RWPE2 (cell line): ENCODE measurements around the gene GRM4.

Experiments used
- ATAC-seq: fragments of 200-7000 bp; cut with Tn5 transposase; 3 replicates; pipeline ENCODE4 v1.9.1; 2021; ENCODE audit warnings: low read depth
- DNase-seq: peaks from one replicate; pipeline ENCODE4 v3.0.0-alpha.2; 2020; ENCODE audit warnings: low spot score
- H3K27ac ChIP-seq: fragments of 450-650 bp; 2 replicates; pipeline ENCODE4 v1.5.1; 2017; ENCODE audit warnings: mild to moderate bottlenecking; ENCODE audit not compliant: poor library complexity, severe bottlenecking
- H3K27me3 ChIP-seq: fragments of 250-450 bp; sonication (Bioruptor Pico); 2 replicates; pipeline ENCODE4 v1.5.1; 2021; ENCODE audit warnings: mild to moderate bottlenecking, moderate library complexity; ENCODE audit not compliant: insufficient read depth, poor library complexity, severe bottlenecking
- H3K36me3 ChIP-seq: fragments of 250-450 bp; sonication (Bioruptor Pico); 2 replicates; pipeline ENCODE4 v1.5.1; 2020; ENCODE audit warnings: low read depth, mild to moderate bottlenecking, moderate library complexity
- H3K4me1 ChIP-seq: fragments of 250-450 bp; sonication (Bioruptor Pico); 2 replicates; pipeline ENCODE4 v1.5.1; 2021; ENCODE audit warnings: mild to moderate bottlenecking, moderate library complexity; ENCODE audit not compliant: insufficient read depth, poor library complexity, severe bottlenecking
- H3K4me3 ChIP-seq: fragments of 250-450 bp; sonication (Bioruptor Pico); 2 replicates; pipeline ENCODE4 v1.5.1; 2021; ENCODE audit warnings: mild to moderate bottlenecking, moderate library complexity; ENCODE audit not compliant: severe bottlenecking
- H3K9me3 ChIP-seq: fragments of 250-450 bp; sonication (Bioruptor Pico); 2 replicates; pipeline ENCODE4 v1.5.1; 2021; ENCODE audit warnings: mild to moderate bottlenecking, moderate library complexity; ENCODE audit not compliant: severe bottlenecking
- TF ChIP-seq, protein P1 (sequence below): fragments of 450-650 bp; IDR thresholded peaks from one replicate; pipeline ENCODE4 v1.5.1; 2017; ENCODE audit warnings: mild to moderate bottlenecking, moderate library complexity; ENCODE audit not compliant: poor library complexity, severe bottlenecking

The GRM4 gene

DNA sequence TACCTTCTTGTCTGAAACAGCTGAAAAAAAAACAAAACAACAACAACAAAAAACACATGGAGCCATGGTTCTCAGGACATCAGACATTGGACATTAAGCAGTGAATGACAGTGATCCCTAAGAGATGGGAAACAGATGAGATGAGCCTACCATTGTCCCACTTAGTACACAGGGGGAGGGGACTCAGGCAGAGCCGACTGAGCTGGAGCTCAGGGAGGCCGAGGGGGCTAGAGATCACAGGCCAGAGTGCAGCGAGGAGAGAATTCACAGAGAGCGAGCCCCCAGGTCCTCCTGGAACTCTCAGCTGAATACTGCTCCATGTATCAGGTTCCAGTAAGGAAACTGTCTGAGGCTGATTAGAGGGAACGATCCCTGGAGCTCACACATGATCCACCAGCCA, 134.6 kb downstream of the GRM4 start:
- Histone ChIP-seq H3K27ac (no peak overlapping the region), H3K4me3 (no peak overlapping the region), H3K4me1 (no peaks in the 10 kb centered on the region), H3K9me3 (no peaks in the 10 kb centered on the region), H3K27me3 (no peaks in the 10 kb centered on the region), H3K36me3 (no peaks in the 10 kb centered on the region)
- TF ChIP-seq, protein P1, sequence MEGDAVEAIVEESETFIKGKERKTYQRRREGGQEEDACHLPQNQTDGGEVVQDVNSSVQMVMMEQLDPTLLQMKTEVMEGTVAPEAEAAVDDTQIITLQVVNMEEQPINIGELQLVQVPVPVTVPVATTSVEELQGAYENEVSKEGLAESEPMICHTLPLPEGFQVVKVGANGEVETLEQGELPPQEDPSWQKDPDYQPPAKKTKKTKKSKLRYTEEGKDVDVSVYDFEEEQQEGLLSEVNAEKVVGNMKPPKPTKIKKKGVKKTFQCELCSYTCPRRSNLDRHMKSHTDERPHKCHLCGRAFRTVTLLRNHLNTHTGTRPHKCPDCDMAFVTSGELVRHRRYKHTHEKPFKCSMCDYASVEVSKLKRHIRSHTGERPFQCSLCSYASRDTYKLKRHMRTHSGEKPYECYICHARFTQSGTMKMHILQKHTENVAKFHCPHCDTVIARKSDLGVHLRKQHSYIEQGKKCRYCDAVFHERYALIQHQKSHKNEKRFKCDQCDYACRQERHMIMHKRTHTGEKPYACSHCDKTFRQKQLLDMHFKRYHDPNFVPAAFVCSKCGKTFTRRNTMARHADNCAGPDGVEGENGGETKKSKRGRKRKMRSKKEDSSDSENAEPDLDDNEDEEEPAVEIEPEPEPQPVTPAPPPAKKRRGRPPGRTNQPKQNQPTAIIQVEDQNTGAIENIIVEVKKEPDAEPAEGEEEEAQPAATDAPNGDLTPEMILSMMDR: no peak
- peak; percentile 11 for DNase-seq
- no peak for ATAC-seq

DNA sequence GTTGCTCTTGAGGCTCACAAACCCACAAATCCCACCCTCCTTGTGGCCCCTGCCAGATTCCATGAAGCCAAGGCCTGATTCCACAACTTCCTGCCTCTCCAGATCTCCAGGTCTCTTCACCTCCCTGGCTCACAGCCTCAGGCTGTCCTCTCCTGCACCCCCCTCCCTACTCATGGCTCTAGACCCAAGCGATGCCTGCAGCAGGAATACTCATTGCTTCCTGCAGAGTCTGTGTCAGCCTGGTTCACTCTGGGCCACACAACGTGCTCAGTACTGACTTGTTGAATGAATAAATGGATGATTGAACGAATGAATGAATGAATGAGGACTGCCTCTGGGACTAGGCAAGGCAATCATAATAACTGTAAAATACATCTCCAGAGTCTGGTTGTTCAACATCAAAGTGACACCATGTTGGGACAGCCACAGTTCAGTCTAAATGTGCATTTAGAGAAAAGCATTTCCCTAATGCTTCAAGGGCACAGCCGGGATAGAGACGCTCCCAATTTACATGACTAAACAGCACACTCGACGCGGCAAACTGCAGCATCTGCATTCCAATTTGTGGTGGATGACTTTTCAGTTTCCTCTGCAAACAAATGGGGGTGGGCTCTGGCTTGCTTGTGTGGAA, 139.9 kb downstream of the GRM4 start:
- ATAC-seq (no peak), DNase-seq (peak; percentile 12)
- Histone ChIP-seq H3K27ac (no peak overlapping the region), H3K27me3 (no peaks in the 10 kb centered on the region), H3K4me1 (no peaks in the 10 kb centered on the region), H3K9me3 (no peaks in the 10 kb centered on the region), H3K36me3 (no peaks in the 10 kb centered on the region), H3K4me3 (no peak overlapping the region)
- TF ChIP-seq, protein P1: no peak

DNA sequence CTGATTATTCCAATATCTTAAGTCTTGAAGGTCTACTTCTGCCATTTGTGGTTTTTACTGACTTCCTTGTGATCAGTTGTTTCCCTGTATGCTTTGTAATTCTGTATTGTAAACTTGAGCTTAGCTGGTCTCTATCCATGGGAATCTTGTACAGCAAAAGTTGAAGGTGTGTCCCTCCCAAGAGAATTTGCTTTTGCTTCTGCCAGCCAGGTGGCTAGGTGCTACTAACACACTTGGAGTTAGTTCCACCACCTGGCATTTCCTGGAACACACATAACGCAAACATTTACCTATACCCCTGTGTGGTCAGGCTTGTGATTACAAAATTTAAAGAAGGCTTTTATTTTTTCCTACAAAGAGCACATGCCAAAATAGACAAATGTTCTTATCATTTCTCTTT, 141.2 kb downstream of the GRM4 start:
- TF ChIP-seq, protein P1: no peak
- DNase-seq (no peak), ATAC-seq (no peak)
- Histone ChIP-seq H3K27ac (no peak overlapping the region), H3K4me1 (no peaks in the 10 kb centered on the region), H3K4me3 (no peak overlapping the region), H3K36me3 (no peaks in the 10 kb centered on the region), H3K9me3 (no peaks in the 10 kb centered on the region), H3K27me3 (no peaks in the 10 kb centered on the region)

DNA sequence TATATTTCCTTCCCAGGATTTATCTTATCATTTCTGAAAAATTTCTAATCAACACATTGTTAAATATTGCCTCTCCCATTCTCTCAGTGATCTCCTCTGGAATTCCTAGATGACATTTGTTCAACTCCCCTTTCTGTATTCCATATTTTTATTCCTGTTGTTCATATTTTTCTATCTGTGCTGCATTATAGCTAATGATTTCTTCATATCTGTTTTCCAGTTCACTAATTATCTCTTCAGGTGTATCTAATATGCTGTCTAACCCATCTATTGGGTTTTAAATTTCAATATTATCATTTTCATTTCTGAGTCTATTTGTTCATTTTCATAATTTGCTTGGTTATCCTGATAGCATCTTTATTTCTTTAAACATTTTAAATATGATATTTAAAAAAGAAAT, 141.9 kb downstream of the GRM4 start:
- Histone ChIP-seq H3K9me3 (no peaks in the 10 kb centered on the region), H3K4me3 (no peak overlapping the region), H3K27me3 (no peaks in the 10 kb centered on the region), H3K27ac (no peak overlapping the region), H3K36me3 (no peaks in the 10 kb centered on the region), H3K4me1 (no peaks in the 10 kb centered on the region)
- no peak for DNase-seq
- no peak for ATAC-seq
- TF ChIP-seq, protein P1: no peak
